ENCODE results near the gene DNASE2. TPM values are rescaled to one million over a fixed set of nuclear protein-coding genes. Genes with fewer than 3 reads are reported as not detected.

The DNASE2 gene
- total and polyA plus RNA-seq, 2 of the 8 experiments (the other 6 are each of a cell fraction or from before 2014, with no cell fraction given) = 33.2 to 48.2 TPM

DNA sequence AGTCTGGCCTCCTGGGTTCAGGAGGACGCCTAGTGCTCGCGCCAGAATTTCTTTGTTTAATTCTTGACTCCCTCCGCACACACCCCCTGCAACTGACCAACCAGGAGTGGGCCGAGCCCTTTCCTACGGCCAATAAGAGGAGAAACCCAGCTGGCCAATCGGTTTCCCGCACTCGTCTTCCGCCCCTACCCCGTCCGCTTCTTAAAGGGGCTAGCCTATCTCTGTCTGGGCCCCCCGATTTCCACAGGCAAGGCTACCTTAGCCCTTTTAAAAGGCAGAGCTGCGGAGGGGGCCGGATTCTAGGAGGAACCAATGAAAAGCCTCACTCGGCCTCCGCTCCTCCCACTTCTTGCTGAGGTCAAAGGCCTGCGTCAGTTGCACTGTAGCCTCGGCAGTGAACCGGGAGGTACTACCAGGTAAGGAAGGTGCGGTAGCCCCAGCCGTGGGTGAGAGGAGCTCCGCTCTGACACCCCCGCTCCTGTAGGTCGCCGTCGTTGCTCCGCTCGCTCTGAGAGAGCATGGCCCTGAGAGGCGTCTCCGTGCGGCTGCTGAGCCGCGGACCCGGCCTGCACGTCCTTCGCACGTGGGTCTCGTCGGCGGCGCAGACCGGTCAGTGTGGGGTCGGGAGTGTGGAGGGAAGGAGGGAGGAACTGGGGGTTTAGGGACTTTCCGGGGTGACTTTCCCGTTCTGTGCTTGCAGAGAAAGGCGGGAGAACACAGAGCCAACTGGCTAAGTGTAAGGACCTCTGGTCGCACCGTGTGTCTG, 9.7 kb upstream of the DNASE2 start, which contains the start of gene GCDH (continued):
- TF ChIP-seq TCF12 (IDR thresholded peaks at IDR 0.05; ENCODE audit: low read depth, low read length) (no peak), MAFK (IDR thresholded peaks at IDR 0.05; ENCODE audit: low read depth, low read length) (no peak), EZH2 (IDR thresholded peaks at IDR 0.05; ENCODE audit: low read depth, low read length, severe bottlenecking) (no peak), JUN (IDR thresholded peaks at IDR 0.05; ENCODE audit: low read depth, low read length) (no peak), NRF1 (IDR thresholded peaks at IDR 0.05; ENCODE audit: low read depth, low read length) (no peak)
- TF ChIP-seq, protein P1, sequence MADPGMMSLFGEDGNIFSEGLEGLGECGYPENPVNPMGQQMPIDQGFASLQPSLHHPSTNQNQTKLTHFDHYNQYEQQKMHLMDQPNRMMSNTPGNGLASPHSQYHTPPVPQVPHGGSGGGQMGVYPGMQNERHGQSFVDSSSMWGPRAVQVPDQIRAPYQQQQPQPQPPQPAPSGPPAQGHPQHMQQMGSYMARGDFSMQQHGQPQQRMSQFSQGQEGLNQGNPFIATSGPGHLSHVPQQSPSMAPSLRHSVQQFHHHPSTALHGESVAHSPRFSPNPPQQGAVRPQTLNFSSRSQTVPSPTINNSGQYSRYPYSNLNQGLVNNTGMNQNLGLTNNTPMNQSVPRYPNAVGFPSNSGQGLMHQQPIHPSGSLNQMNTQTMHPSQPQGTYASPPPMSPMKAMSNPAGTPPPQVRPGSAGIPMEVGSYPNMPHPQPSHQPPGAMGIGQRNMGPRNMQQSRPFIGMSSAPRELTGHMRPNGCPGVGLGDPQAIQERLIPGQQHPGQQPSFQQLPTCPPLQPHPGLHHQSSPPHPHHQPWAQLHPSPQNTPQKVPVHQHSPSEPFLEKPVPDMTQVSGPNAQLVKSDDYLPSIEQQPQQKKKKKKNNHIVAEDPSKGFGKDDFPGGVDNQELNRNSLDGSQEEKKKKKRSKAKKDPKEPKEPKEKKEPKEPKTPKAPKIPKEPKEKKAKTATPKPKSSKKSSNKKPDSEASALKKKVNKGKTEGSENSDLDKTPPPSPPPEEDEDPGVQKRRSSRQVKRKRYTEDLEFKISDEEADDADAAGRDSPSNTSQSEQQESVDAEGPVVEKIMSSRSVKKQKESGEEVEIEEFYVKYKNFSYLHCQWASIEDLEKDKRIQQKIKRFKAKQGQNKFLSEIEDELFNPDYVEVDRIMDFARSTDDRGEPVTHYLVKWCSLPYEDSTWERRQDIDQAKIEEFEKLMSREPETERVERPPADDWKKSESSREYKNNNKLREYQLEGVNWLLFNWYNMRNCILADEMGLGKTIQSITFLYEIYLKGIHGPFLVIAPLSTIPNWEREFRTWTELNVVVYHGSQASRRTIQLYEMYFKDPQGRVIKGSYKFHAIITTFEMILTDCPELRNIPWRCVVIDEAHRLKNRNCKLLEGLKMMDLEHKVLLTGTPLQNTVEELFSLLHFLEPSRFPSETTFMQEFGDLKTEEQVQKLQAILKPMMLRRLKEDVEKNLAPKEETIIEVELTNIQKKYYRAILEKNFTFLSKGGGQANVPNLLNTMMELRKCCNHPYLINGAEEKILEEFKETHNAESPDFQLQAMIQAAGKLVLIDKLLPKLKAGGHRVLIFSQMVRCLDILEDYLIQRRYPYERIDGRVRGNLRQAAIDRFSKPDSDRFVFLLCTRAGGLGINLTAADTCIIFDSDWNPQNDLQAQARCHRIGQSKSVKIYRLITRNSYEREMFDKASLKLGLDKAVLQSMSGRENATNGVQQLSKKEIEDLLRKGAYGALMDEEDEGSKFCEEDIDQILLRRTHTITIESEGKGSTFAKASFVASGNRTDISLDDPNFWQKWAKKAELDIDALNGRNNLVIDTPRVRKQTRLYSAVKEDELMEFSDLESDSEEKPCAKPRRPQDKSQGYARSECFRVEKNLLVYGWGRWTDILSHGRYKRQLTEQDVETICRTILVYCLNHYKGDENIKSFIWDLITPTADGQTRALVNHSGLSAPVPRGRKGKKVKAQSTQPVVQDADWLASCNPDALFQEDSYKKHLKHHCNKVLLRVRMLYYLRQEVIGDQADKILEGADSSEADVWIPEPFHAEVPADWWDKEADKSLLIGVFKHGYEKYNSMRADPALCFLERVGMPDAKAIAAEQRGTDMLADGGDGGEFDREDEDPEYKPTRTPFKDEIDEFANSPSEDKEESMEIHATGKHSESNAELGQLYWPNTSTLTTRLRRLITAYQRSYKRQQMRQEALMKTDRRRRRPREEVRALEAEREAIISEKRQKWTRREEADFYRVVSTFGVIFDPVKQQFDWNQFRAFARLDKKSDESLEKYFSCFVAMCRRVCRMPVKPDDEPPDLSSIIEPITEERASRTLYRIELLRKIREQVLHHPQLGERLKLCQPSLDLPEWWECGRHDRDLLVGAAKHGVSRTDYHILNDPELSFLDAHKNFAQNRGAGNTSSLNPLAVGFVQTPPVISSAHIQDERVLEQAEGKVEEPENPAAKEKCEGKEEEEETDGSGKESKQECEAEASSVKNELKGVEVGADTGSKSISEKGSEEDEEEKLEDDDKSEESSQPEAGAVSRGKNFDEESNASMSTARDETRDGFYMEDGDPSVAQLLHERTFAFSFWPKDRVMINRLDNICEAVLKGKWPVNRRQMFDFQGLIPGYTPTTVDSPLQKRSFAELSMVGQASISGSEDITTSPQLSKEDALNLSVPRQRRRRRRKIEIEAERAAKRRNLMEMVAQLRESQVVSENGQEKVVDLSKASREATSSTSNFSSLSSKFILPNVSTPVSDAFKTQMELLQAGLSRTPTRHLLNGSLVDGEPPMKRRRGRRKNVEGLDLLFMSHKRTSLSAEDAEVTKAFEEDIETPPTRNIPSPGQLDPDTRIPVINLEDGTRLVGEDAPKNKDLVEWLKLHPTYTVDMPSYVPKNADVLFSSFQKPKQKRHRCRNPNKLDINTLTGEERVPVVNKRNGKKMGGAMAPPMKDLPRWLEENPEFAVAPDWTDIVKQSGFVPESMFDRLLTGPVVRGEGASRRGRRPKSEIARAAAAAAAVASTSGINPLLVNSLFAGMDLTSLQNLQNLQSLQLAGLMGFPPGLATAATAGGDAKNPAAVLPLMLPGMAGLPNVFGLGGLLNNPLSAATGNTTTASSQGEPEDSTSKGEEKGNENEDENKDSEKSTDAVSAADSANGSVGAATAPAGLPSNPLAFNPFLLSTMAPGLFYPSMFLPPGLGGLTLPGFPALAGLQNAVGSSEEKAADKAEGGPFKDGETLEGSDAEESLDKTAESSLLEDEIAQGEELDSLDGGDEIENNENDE (IDR thresholded peaks at IDR 0.05; ENCODE audit: insufficient replicate concordance, low read length) = no peak

Data from H1 (cell line).